ENCODE measurements around the gene AOPEP.

The AOPEP gene

GRCh38 chr9:94919376-94920098 lies 193.0 kb downstream of the AOPEP start (continued):
- TF ChIP-seq SALL2 (tag by site-specific recombination; IDR thresholded peaks at IDR 0.05; ENCODE audit: borderline replicate concordance) (no peak), ZNF26 (tag by site-specific recombination; IDR thresholded peaks at IDR 0.05) (no peak), SETDB1 (IDR thresholded peaks at IDR 0.05; ENCODE audit: insufficient read length, low read length) (no peak), IKZF3 (tag by site-specific recombination; IDR thresholded peaks at IDR 0.05) (no peak), ZNF518A (tag by site-specific recombination; conservative IDR thresholded peaks at IDR 0.05; ENCODE audit: low read depth) (no peak), ZNF449 (tag by site-specific recombination; IDR thresholded peaks at IDR 0.05) (no peak), ZSCAN18 (tag by site-specific recombination; IDR thresholded peaks at IDR 0.05) (no peak), ZNF292 (tag by site-specific recombination; IDR thresholded peaks at IDR 0.05; ENCODE audit: borderline replicate concordance, low read depth) (no peak), ZNF148 (tag by site-specific recombination; IDR thresholded peaks at IDR 0.05; ENCODE audit: borderline replicate concordance) (no peak), KLF10 (tag by site-specific recombination; IDR thresholded peaks at IDR 0.05) (no peak), ZNF660 (tag by site-specific recombination; IDR thresholded peaks at IDR 0.05) (no peak), PRDM10 (tag by site-specific recombination; IDR thresholded peaks at IDR 0.05) (peak; percentile 33), ZNF341 (tag by site-specific recombination; IDR thresholded peaks at IDR 0.05; ENCODE audit: low read depth) (no peak), ZNF37A (tag by site-specific recombination; IDR thresholded peaks at IDR 0.05) (no peak), ZNF239 (tag by site-specific recombination; IDR thresholded peaks at IDR 0.05) (no peak), ZSCAN30 (tag by site-specific recombination; IDR thresholded peaks at IDR 0.05) (no peak), ZNF280C (tag by site-specific recombination; IDR thresholded peaks at IDR 0.05) (no peak), ZNF274 (IDR thresholded peaks at IDR 0.05; ENCODE audit: low read length) (no peak), ZNF274 (tag by site-specific recombination; IDR thresholded peaks at IDR 0.05; ENCODE audit: borderline replicate concordance) (no peak)

Measured in HEK293 (cell line).